Left colon (tissue), 2 donors: Measurements from ENCODE around the gene SFTA2. TPM values are rescaled to one million over a fixed set of nuclear protein-coding genes. Genes with fewer than 3 reads are reported as not detected.

Experiments
- ATAC-seq: fragments of 200-7000 bp; cut with Tn5 transposase; one replicate; pipeline ENCODE4 v1.9.1; 2020; ENCODE audit warnings: mild to moderate bottlenecking, moderate library complexity
- DNase-seq, 2 donors: peaks; one replicate each; pipeline ENCODE4 v3.0.0-alpha.2; 2020
- intact Hi-C, 2 donors: fragments of 100-400 bp; cut with DNase I in 1 of 2; cut with micrococcal nuclease in 1 of 2; formaldehyde crosslinking; loops; one replicate each; pipeline versions ENCODE4 v1.11.2 to v1.14.0; 2022; cut with DNase I, micrococcal nuclease
- total RNA-seq, 2 donors: library from RNA; stranded (reverse); fragmentation: NEBNext Ultra II Directional; extraction: Animal tissue kit (Norgen Biotek cat#: 25700); gene quantifications; one replicate each; pipeline ENCODE4 v1.2.1, GENCODE V29; 2021
- donor health status: DM: no; HTN: no; CAD: no.
- donor health status: DM: yes; HTN: yes; CAD: no.

SFTA2 gene
- total RNA-seq, 2 donors from 2014 or later, result not detected

- no peak for ATAC-seq
- intact Hi-C loops, result no loop called here
- DNase-seq, result no peak
Observed at GRCh38 chr6:30896541-30896940, 35.4 kb downstream of the SFTA2 start.

- intact Hi-C loops, result no loop called here
- ATAC-seq (no peak), DNase-seq (no peak)
Observed at GRCh38 chr6:30895343-30895742, 36.6 kb downstream of the SFTA2 start.

GRCh38 chr6:30894935-30895334 lies 37.0 kb downstream of the SFTA2 start:
- ATAC-seq (no peak), DNase-seq (no peak)
- intact Hi-C loops, result no loop called here

GRCh38 chr6:30894381-30894780 lies 37.6 kb downstream of the SFTA2 start:
- intact Hi-C loops, result no loop called here
- no peak for ATAC-seq

GRCh38 chr6:30893666-30894065 lies 38.3 kb downstream of the SFTA2 start:
- DNase-seq (no peak), ATAC-seq (no peak)
- intact Hi-C loops, result no loop called here

More at GRCh38 chr6:30894381-30894780, 37.6 kb downstream of the SFTA2 start:
- DNase-seq, result no peak

GRCh38 chr6:30893001-30893591 lies 38.9 kb downstream of the SFTA2 start:
- no peak for ATAC-seq
- DNase-seq, result peak in 1 of 2 donors; percentile 15
- intact Hi-C loops, result no loop called here

GRCh38 chr6:30891816-30892538 lies 40.0 kb downstream of the SFTA2 start:
- no peak for ATAC-seq
- intact Hi-C loops, result no loop called here
- no peak for DNase-seq

- no peak for ATAC-seq
- intact Hi-C loops, result no loop called here
- no peak for DNase-seq
Observed at GRCh38 chr6:30891450-30891723, 40.6 kb downstream of the SFTA2 start.

GRCh38 chr6:30890646-30891449 lies 41.1 kb downstream of the SFTA2 start:
- intact Hi-C loops, result no loop called here
- DNase-seq, result peak in 1 of 2 donors; percentile 10

GRCh38 chr6:30889921-30890645 lies 41.9 kb downstream of the SFTA2 start:
- peak in 1 of 2 donors; percentile 24 for DNase-seq
- intact Hi-C loops, result loop anchor here in 1 of 2 donors (10.0 kb wide), 1 partner anchor 215 kb away; the partner anchor contains the start of gene DHX16
- no peak for ATAC-seq

More at GRCh38 chr6:30890646-30891449, 41.1 kb downstream of the SFTA2 start:
- ATAC-seq, result no peak

GRCh38 chr6:30889496-30889885 lies 42.5 kb downstream of the SFTA2 start:
- intact Hi-C loops, result loop anchor here in 1 of 2 donors (10.0 kb wide), 1 partner anchor 215 kb away; the partner anchor contains the start of gene DHX16
- no peak for DNase-seq
- no peak for ATAC-seq

- intact Hi-C loops, result loop anchor here in 1 of 2 donors (10.0 kb wide), 1 partner anchor 214 kb away; the partner anchor contains the start of gene DHX16
- DNase-seq (no peak), ATAC-seq (no peak)
Observed at GRCh38 chr6:30888816-30889495, 43.0 kb downstream of the SFTA2 start.

- ATAC-seq, result no peak
- intact Hi-C loops, result loop anchor here in 1 of 2 donors (10.0 kb wide), 1 partner anchor 213 kb away; the partner anchor contains the start of gene DHX16
- peak in 1 of 2 donors; percentile 18 for DNase-seq
Observed at GRCh38 chr6:30887901-30888815, 43.8 kb downstream of the SFTA2 start.

- ATAC-seq, result no peak
- intact Hi-C loops, result loop anchor here in 1 of 2 donors (10.0 kb wide), 1 partner anchor 212 kb away; the partner anchor contains the start of gene DHX16
- DNase-seq, result no peak
Observed at GRCh38 chr6:30886897-30887255, 45.1 kb downstream of the SFTA2 start.

GRCh38 chr6:30885999-30886896 lies 45.7 kb downstream of the SFTA2 start:
- intact Hi-C loops, result loop anchor here in 1 of 2 donors (10.0 kb wide), 1 partner anchor 211 kb away; the partner anchor contains the start of gene DHX16
- peak; percentile 18 for ATAC-seq
- peak; percentile 66 to 78 for DNase-seq

GRCh38 chr6:30885481-30885998 lies 46.4 kb downstream of the SFTA2 start:
- DNase-seq, result peak; percentile 60 to 77
- intact Hi-C loops, result loop anchor here in 1 of 2 donors (10.0 kb wide), 1 partner anchor 211 kb away; the partner anchor contains the start of gene DHX16
- ATAC-seq, result peak; percentile 55
